Measurements from ENCODE around the gene TMEM178B.

The TMEM178B gene

DNA sequence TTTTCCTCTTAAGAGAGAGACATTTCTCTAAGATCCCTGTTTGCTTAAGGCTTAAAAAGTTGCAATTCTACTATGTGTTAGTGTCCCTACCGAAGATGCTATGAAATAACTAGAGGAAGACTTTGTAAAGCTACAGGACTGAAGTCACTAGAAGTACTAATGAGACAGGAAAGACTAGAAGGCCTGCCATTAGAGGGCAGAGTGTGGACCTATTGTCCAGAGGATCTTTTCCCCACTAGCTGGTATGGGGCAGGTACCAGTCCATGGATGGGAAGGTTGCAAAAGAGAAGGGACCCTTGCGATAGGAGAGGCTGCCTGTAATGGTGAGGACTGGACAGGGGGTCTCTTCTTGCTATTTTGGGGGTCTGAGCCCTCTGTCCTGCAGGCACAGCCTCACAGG, 178.1 kb downstream of the TMEM178B start:
- no peaks in the 10 kb centered on the region for H3K36me3 ChIP-seq (ENCODE audit: control insufficient read depth, insufficient read depth, low read length, severe bottlenecking)
- no peak overlapping the region for H3K9ac ChIP-seq (ENCODE audit: low read length)
- H3K4me3 ChIP-seq (ENCODE audit: low read length): no peak overlapping the region
- H3K9me3 ChIP-seq (ENCODE audit: control insufficient read depth, low read length): no peaks in the 10 kb centered on the region
- H3K4me1 ChIP-seq (ENCODE audit: control insufficient read depth, insufficient read depth, low read length): no peaks in the 10 kb centered on the region
- DNase-seq (ENCODE audit: low read depth): no peak
- H3K27me3 ChIP-seq (replicated peaks; ENCODE audit: control insufficient read depth, insufficient read depth, low read length): peaks cover 7% of the 10 kb centered on the region

DNA sequence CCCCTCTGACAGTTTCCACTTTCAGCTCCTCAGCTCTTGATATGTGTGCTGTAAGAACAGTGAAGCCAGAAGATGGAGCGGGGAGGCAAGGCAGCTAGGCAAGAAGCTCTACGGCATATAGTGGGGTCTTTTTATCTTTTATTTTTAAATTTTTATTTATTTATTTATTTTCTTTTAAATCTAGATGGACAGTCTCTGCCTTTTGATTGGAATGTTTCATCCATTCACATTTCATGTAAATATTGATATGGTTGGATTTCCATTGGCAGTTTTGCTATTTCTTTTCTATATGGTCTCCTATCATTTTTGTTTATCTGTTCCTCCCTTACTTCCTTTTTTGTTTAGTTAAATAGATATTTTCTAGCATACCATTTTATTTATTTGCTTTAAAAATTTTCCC, 183.7 kb downstream of the TMEM178B start:
- Histone ChIP-seq H3K4me1 (ENCODE audit: control insufficient read depth, insufficient read depth, low read length) (no peaks in the 10 kb centered on the region), H3K36me3 (ENCODE audit: control insufficient read depth, insufficient read depth, low read length, severe bottlenecking) (no peaks in the 10 kb centered on the region), H3K9me3 (ENCODE audit: control insufficient read depth, low read length) (peaks cover 13% of the 10 kb centered on the region), H3K27me3 (replicated peaks; ENCODE audit: control insufficient read depth, insufficient read depth, low read length) (peaks cover 7% of the 10 kb centered on the region), H3K9ac (ENCODE audit: low read length) (no peak overlapping the region), H3K4me3 (ENCODE audit: low read length) (no peak overlapping the region)
- no peak for DNase-seq (ENCODE audit: low read depth)

DNA sequence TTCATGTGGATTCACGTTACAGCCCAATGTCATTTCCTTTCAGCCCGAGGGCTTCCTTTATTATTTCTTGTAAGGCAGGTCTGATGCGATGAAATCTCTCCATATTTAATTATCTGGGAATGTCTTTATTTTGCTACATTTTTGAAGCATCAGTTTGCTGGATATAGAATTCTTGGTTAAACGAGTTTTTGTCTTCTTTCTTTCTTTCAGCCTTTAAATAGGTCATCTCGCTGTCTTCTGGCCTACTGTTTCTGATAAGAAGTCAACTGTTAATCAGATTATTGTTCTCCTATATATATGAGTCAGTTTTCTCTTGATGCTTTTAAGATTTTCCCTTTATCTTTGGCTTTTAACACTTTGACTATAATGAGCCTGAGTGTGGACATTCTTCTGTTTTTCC, 184.7 kb downstream of the TMEM178B start:
- H3K27me3 ChIP-seq (replicated peaks; ENCODE audit: control insufficient read depth, insufficient read depth, low read length): peaks cover 3% of the 10 kb centered on the region

DNA sequence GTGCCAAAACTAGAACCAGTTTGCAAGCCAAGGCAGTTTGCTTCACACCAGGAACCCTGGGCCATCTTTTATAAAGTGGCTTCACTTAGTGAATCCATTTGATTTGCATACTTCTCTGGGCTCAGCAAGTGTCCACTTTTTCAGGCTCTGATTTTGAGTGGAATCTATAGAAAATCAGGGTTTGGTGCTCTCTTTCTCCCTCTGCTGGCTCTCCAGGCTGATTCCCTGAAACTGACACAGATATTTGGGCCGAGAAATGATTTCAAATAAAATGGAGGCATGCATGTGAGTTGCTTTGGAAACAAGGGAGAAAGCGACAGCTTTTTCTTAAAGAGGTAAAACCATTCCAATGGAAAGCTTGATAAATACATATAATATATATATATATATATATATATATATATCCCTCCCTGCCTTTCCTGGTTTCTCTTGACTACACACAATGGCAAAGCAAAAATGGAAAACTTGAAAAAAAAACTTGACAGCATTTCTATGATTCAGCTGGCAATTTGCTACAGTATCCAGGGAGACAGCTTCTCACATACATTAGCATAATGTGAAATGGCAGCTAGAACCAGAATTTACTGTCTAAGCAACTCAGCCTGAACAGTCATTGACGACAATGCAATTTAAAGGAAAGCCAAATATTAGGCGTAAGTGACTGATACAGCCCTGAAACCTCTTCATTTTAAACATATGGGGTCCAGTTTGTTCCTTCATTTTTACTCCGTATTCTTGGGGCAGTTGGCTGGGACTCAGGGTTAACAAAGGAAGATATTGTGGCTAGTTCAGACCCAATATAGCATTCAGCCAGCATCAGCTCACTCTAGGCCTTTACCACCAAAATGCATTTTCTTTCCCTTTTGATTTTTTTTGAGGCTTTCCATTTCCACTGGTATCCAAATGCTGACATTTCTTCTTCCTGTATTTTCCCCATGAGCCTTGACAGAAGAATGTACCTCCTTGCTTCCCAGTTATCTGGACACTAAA, 188.5 kb downstream of the TMEM178B start:
- Histone ChIP-seq H3K4me3 (ENCODE audit: low read length) (no peak overlapping the region), H3K4me1 (ENCODE audit: control insufficient read depth, insufficient read depth, low read length) (no peaks in the 10 kb centered on the region), H3K9me3 (ENCODE audit: control insufficient read depth, low read length) (peaks cover 13% of the 10 kb centered on the region), H3K9ac (ENCODE audit: low read length) (no peak overlapping the region), H3K27me3 (replicated peaks; ENCODE audit: control insufficient read depth, insufficient read depth, low read length) (no peaks in the 10 kb centered on the region), H3K36me3 (ENCODE audit: control insufficient read depth, insufficient read depth, low read length, severe bottlenecking) (no peaks in the 10 kb centered on the region)
- peak; percentile 42 for DNase-seq (ENCODE audit: low read depth)

More for the DNA sequence above, 184.7 kb downstream of the TMEM178B start:
- Histone ChIP-seq H3K9ac (ENCODE audit: low read length) (no peak overlapping the region), H3K4me1 (ENCODE audit: control insufficient read depth, insufficient read depth, low read length) (no peaks in the 10 kb centered on the region), H3K4me3 (ENCODE audit: low read length) (no peak overlapping the region), H3K9me3 (ENCODE audit: control insufficient read depth, low read length) (peaks cover 13% of the 10 kb centered on the region), H3K36me3 (ENCODE audit: control insufficient read depth, insufficient read depth, low read length, severe bottlenecking) (no peaks in the 10 kb centered on the region)
- no peak for DNase-seq (ENCODE audit: low read depth)

DNA sequence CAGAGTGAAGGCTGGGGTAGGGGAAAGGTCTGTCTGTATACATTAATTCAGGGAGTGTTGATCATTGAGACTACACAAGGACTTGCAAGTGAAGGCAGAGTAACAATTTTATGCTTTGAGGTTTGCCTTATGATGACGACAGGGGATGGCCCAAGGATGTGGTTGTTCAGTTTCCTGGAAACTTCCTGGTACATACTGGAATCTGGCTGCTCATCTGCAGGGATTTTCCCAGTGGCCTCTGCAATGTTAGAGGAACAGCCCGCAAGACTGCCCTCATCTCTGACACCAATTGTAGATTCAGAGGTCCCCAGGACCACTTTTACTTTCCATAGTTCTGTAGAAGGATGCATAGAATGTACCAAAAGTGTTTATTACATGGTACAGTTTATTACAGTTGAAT, 189.6 kb downstream of the TMEM178B start:
- DNase-seq (ENCODE audit: low read depth): no peak
- Histone ChIP-seq H3K9me3 (ENCODE audit: control insufficient read depth, low read length) (peaks cover 10% of the 10 kb centered on the region), H3K9ac (ENCODE audit: low read length) (no peak overlapping the region), H3K4me1 (ENCODE audit: control insufficient read depth, insufficient read depth, low read length) (no peaks in the 10 kb centered on the region), H3K4me3 (ENCODE audit: low read length) (no peak overlapping the region), H3K36me3 (ENCODE audit: control insufficient read depth, insufficient read depth, low read length, severe bottlenecking) (no peaks in the 10 kb centered on the region), H3K27me3 (replicated peaks; ENCODE audit: control insufficient read depth, insufficient read depth, low read length) (no peaks in the 10 kb centered on the region)

DNA sequence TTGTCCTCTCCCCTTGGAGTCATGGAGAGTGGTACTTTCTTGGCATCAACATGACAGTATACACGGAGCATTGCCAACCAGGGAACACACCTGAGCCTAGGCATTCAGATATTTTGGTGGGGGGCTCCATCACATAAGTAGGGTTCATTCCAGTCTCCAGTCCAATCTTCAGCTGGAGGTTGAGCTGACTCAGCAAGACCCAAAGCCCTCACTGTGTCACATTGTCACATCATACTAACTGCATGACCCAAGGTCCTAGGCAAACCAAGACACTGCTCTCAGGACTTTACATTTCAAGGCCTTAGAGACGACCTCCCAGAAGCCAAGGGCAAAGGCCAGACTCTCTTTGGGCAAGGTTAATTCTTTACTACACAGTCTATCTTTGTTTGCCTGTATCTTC, 190.1 kb downstream of the TMEM178B start:
- no peaks in the 10 kb centered on the region for H3K27me3 ChIP-seq (replicated peaks; ENCODE audit: control insufficient read depth, insufficient read depth, low read length)
- H3K4me1 ChIP-seq (ENCODE audit: control insufficient read depth, insufficient read depth, low read length): no peaks in the 10 kb centered on the region
- peaks cover 5% of the 10 kb centered on the region for H3K9me3 ChIP-seq (ENCODE audit: control insufficient read depth, low read length)
- no peak overlapping the region for H3K9ac ChIP-seq (ENCODE audit: low read length)
- no peak for DNase-seq (ENCODE audit: low read depth)
- no peaks in the 10 kb centered on the region for H3K36me3 ChIP-seq (ENCODE audit: control insufficient read depth, insufficient read depth, low read length, severe bottlenecking)
- H3K4me3 ChIP-seq (ENCODE audit: low read length): no peak overlapping the region

DNA sequence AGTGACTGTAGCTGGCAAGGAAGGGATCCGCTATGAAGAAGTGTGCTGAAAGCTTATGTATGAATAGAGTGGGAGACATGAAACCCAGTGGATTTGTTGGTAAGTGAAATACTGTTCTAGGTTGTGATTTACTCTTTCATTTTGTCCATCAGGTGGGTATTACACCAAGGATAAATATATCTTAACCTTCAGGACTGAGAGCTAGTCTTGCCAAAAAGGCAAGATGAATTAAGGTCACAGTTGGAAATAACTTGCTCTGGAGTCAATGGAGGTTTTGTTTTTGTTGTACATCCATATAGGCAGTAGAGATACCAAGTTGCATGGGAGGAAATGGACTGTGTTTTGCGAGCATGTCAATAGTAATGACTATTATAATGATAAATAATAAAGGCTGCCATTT, 190.6 kb downstream of the TMEM178B start:
- Histone ChIP-seq H3K4me1 (ENCODE audit: control insufficient read depth, insufficient read depth, low read length) (no peaks in the 10 kb centered on the region), H3K36me3 (ENCODE audit: control insufficient read depth, insufficient read depth, low read length, severe bottlenecking) (no peaks in the 10 kb centered on the region), H3K9me3 (ENCODE audit: control insufficient read depth, low read length) (peaks cover under 1% of the 10 kb centered on the region), H3K4me3 (ENCODE audit: low read length) (no peak overlapping the region), H3K27me3 (replicated peaks; ENCODE audit: control insufficient read depth, insufficient read depth, low read length) (no peaks in the 10 kb centered on the region), H3K9ac (ENCODE audit: low read length) (no peak overlapping the region)
- no peak for DNase-seq (ENCODE audit: low read depth)

DNA sequence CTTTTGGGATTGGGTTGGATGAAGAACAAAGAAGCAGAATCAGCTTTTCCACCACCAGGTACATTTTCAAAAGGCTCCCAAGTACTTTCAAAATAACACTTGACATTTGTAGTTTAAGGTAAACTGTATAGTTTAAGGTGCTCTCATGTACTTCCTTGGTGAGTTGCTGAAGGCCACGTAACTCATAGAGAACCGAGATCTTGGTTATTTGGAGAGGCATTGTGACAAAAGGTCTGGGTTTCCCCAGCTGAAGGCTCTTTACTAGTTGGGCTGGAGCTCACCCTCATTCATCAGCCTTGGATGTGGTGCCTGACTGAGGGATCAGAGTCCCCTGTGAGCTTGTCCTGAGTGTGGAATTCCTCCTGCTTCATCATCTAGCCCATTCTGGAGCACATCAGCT, 191.8 kb downstream of the TMEM178B start:
- no peak overlapping the region for H3K4me3 ChIP-seq (ENCODE audit: low read length)

DNA sequence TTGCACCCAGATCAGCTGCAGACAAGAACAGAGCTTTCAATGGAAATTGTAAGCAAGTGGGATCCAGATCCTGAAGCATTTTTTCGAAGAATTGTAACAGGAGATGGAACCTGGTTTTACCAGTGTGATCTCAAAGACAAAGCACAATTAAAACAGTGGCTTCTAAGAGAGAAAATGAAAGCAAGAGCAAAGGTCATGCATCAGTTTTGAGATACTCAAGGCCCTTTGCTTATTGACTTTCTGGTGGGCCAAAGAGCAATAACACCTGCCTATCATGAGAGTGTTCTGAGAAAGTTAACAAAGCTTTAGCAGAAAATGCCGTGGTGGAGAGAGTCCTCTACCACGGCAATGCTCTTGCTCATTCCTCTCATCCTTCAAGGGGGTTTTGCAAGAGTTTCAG, 194.8 kb downstream of the TMEM178B start:
- H3K9me3 ChIP-seq (ENCODE audit: control insufficient read depth, low read length): no peaks in the 10 kb centered on the region
- no peaks in the 10 kb centered on the region for H3K36me3 ChIP-seq (ENCODE audit: control insufficient read depth, insufficient read depth, low read length, severe bottlenecking)
- H3K4me3 ChIP-seq (ENCODE audit: low read length): no peak overlapping the region
- no peak for DNase-seq (ENCODE audit: low read depth)
- no peaks in the 10 kb centered on the region for H3K4me1 ChIP-seq (ENCODE audit: control insufficient read depth, insufficient read depth, low read length)
- H3K9ac ChIP-seq (ENCODE audit: low read length): no peak overlapping the region
- no peaks in the 10 kb centered on the region for H3K27me3 ChIP-seq (replicated peaks; ENCODE audit: control insufficient read depth, insufficient read depth, low read length)

More for the DNA sequence above, 191.8 kb downstream of the TMEM178B start:
- H3K27me3 ChIP-seq (replicated peaks; ENCODE audit: control insufficient read depth, insufficient read depth, low read length): no peaks in the 10 kb centered on the region
- no peaks in the 10 kb centered on the region for H3K4me1 ChIP-seq (ENCODE audit: control insufficient read depth, insufficient read depth, low read length)
- no peak for DNase-seq (ENCODE audit: low read depth)
- no peaks in the 10 kb centered on the region for H3K36me3 ChIP-seq (ENCODE audit: control insufficient read depth, insufficient read depth, low read length, severe bottlenecking)
- no peaks in the 10 kb centered on the region for H3K9me3 ChIP-seq (ENCODE audit: control insufficient read depth, low read length)
- H3K9ac ChIP-seq (ENCODE audit: low read length): no peak overlapping the region

DNA sequence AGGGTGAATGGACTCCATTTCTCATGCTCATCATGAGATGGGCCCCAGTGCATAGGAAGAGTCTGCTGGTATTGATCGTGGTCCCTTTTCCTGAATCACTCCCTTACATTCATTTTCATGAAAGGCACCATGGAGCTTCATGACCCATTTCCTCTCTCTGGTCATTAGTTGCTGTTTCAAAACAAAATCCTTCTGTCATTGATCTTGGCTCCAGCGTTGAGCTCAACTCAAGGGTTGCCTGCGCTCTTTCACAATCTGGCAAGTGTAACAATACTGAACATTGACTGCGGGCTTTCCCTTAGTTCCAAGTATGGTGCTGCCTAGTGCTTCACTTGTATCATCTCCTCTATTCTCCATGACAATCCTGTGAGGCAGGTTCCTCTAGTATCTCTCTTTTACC, 197.6 kb downstream of the TMEM178B start:
- Histone ChIP-seq H3K4me1 (ENCODE audit: control insufficient read depth, insufficient read depth, low read length) (no peaks in the 10 kb centered on the region), H3K36me3 (ENCODE audit: control insufficient read depth, insufficient read depth, low read length, severe bottlenecking) (no peaks in the 10 kb centered on the region), H3K27me3 (replicated peaks; ENCODE audit: control insufficient read depth, insufficient read depth, low read length) (no peaks in the 10 kb centered on the region), H3K4me3 (ENCODE audit: low read length) (no peak overlapping the region), H3K9ac (ENCODE audit: low read length) (no peak overlapping the region), H3K9me3 (ENCODE audit: control insufficient read depth, low read length) (no peaks in the 10 kb centered on the region)
- DNase-seq (ENCODE audit: low read depth): no peak

DNA sequence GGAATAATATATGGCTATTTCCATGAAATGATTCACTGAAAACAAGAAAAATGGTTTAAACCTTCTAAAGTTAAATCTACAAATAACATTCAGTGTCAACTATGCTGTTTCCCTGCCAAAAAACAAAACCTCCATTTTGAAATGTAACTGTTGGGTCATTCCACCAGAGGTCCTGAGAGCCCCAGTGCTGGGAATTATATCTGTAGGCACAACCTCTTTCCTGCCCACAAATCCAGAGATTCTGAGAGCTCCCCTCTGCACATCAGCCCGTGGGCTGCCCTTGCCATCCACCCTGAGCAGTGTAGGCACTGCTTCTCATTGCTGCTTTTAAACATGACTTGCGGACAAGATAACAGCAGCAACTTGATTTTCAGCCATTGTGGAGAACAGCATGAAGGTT, 198.6 kb downstream of the TMEM178B start:
- Histone ChIP-seq H3K27me3 (replicated peaks; ENCODE audit: control insufficient read depth, insufficient read depth, low read length) (no peaks in the 10 kb centered on the region), H3K4me1 (ENCODE audit: control insufficient read depth, insufficient read depth, low read length) (no peaks in the 10 kb centered on the region), H3K9me3 (ENCODE audit: control insufficient read depth, low read length) (no peaks in the 10 kb centered on the region), H3K9ac (ENCODE audit: low read length) (no peak overlapping the region), H3K4me3 (ENCODE audit: low read length) (no peak overlapping the region), H3K36me3 (ENCODE audit: control insufficient read depth, insufficient read depth, low read length, severe bottlenecking) (no peaks in the 10 kb centered on the region)
- no peak for DNase-seq (ENCODE audit: low read depth)
